Measurements from ENCODE around the gene CPNE8.

- TF ChIP-seq CTCF (IDR thresholded peaks at IDR 0.05) (no peak), POLR2A (IDR thresholded peaks at IDR 0.05) (no peak)
Observed at GRCh38 chr12:38745601-38746000, 159.8 kb downstream of the CPNE8 start.

All from sigmoid colon (tissue), 3 donors.